Esophagus muscularis mucosa (tissue), 4 donors: ENCODE measurements around the gene SIRT5. TPM values are rescaled to one million over a fixed set of nuclear protein-coding genes. Genes with fewer than 3 reads are reported as not detected.
A peak's percentile ranks its signal among the peaks of the same experiment; 100 is the strongest.

Source experiments
- DNase-seq: peaks from one replicate; pipeline ENCODE4 v3.0.0-alpha.2; 2017; ENCODE audit errors: extremely low spot score
- H3K27ac ChIP-seq, 4 donors: fragments of 200-600 bp; sonication (generic); replicated peaks in 1 of 4; 1 replicate in 3 of 4; 2 replicates in 1 of 4; pipeline ENCODE4 v1.5.1; 2016 to 2019; ENCODE audit warnings: mild to moderate bottlenecking in 1 of 4
- H3K27me3 ChIP-seq, 4 donors: fragments of 200-600 bp; sonication (generic); one replicate each; pipeline versions ENCODE4 v1.5.1 to v1.6.0; 2016 to 2019
- H3K36me3 ChIP-seq, 4 donors: fragments of 200-600 bp; sonication (generic); one replicate each; pipeline ENCODE4 v1.5.1; 2016 to 2019
- H3K4me1 ChIP-seq, 4 donors: fragments of 200-600 bp; sonication (generic); one replicate each; pipeline ENCODE4 v1.5.1; 2016 to 2019
- H3K4me3 ChIP-seq, 4 donors: fragments of 200-600 bp; sonication (generic); 1 replicate in 2 of 4; 2 replicates in 2 of 4; pipeline ENCODE4 v1.5.1; 2016 to 2019; ENCODE audit warnings: mild to moderate bottlenecking in 4 of 4, moderate library complexity in 1 of 4
- H3K9me3 ChIP-seq, 4 donors: fragments of 200-600 bp; sonication (generic); 1 replicate in 3 of 4; 2 replicates in 1 of 4; pipeline ENCODE4 v1.5.1; 2016 to 2019
- EP300 ChIP-seq: sonication (generic); formaldehyde crosslinking; IDR thresholded peaks from one replicate; pipeline ENCODE4 v1.6.1; 2017; ENCODE audit warnings: antibody characterized with exemption
- POLR2A ChIP-seq: fragments of 450-650 bp; IDR thresholded peaks from one replicate; pipeline ENCODE4 v1.6.1; 2017; ENCODE audit warnings: antibody characterized with exemption, moderate library complexity, mild to moderate bottlenecking, low read depth
- POLR2AphosphoS5 ChIP-seq, 2 donors: sonication (generic); formaldehyde crosslinking; IDR thresholded peaks; one replicate each; pipeline ENCODE4 v1.6.1; 2017; ENCODE audit warnings: antibody characterized with exemption in 2 of 2
- WGBS: methylation state at CpG from one replicate; pipeline ENCODE4 v1.1.5; 2018; 5-methylcytosine and 5-hydroxymethylcytosine counted together
- intact Hi-C: fragments of 100-400 bp; cut with DNase I; formaldehyde crosslinking; loops from one replicate; pipeline ENCODE4 v1.15.1; 2023
- total RNA-seq, 4 donors: library from RNA; depleted of rRNA; stranded (reverse); fragments of >200 nt; gene quantifications; one replicate each; pipeline versions ENCODE4 v1.1.0 to v1.2.1, GENCODE V29; 2016
- TF ChIP-seq, protein P1 (sequence below), 3 experiments: fragments of 200-600 bp in 2 of 3; fragments of 450-650 bp in 1 of 3; sonication (generic) in 2 of 3; IDR thresholded peaks; one replicate each; pipeline ENCODE4 v1.5.1; 2017 to 2019; ENCODE audit warnings: antibody characterized with exemption in 3 of 3, mild to moderate bottlenecking in 2 of 3, moderate library complexity in 1 of 3

The SIRT5 gene
- total RNA-seq, 4 donors from 2014 or later: 7.8 to 14.5 (median 12.6) TPM

DNA sequence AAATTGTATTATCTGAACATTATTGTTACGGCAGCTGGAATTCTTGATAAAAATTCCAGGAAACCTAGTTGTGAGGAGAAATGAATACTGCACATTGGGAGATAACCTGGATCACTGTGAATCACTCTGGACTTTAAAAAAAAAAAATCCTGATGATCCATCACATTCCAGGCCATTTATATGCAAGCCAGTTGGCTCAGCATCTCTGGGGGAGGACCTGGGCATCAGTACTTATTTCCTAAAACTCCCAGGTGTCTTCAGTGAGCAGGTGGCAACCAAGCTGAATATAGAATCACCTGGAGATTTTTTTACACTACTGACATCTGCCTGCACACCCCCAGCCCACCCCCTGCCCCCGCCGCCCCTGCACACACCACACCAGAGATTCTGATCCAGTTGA lies 39.1 kb upstream of the SIRT5 start:
- WGBS: 96% methylated on average over 3 of the region's 3 CpGs
- no peaks in the 10 kb centered on the region for H3K27me3 ChIP-seq
- DNase-seq: no peak
- no peaks in the 10 kb centered on the region for H3K36me3 ChIP-seq
- TF ChIP-seq POLR2A: no peak
- TF ChIP-seq, protein P1, sequence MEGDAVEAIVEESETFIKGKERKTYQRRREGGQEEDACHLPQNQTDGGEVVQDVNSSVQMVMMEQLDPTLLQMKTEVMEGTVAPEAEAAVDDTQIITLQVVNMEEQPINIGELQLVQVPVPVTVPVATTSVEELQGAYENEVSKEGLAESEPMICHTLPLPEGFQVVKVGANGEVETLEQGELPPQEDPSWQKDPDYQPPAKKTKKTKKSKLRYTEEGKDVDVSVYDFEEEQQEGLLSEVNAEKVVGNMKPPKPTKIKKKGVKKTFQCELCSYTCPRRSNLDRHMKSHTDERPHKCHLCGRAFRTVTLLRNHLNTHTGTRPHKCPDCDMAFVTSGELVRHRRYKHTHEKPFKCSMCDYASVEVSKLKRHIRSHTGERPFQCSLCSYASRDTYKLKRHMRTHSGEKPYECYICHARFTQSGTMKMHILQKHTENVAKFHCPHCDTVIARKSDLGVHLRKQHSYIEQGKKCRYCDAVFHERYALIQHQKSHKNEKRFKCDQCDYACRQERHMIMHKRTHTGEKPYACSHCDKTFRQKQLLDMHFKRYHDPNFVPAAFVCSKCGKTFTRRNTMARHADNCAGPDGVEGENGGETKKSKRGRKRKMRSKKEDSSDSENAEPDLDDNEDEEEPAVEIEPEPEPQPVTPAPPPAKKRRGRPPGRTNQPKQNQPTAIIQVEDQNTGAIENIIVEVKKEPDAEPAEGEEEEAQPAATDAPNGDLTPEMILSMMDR (IDR thresholded peaks at IDR 0.05): no peak
- TF ChIP-seq POLR2AphosphoS5 (IDR thresholded peaks at IDR 0.05): no peak
- TF ChIP-seq EP300: no peak
- no peak overlapping the region for H3K27ac ChIP-seq
- peaks cover 0 to 20% (median 0%) of the 10 kb centered on the region in 4 donors for H3K4me1 ChIP-seq
- H3K4me3 ChIP-seq: no peak overlapping the region
- intact Hi-C loops: no loop called here
- H3K9me3 ChIP-seq: no peaks in the 10 kb centered on the region

DNA sequence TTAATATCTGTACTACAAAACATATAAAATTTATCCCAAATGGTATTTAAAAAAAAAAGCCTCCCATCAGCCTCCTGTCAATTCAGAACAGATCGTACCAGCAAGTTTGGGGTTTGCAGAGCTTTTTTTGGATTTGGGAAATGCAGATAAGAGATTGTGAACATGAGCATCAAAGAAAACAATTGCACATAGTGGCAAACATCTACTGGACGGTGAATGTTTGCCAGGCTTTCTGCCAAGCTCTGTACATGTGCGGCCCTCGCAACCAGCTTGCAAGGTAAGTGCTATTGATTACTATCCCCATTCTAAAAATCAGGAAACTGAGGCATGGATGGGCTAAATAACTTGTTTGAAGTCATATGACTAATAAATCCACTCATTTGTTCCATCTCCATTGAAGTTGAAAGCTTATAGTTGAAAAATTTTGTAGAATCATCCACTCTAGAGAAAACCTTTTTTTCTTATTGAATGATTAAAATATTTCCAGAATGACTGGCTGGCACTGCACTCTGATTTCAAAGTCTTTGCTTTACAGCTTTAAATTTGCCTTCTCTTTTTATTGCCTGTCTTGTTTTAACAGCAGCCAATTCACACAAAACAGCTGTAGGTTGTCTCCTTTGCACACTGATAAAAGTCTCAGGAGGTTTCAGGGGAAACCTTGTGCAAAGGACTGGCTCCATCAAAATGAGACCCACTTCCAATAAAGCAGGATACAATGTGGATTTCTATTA lies 37.4 kb upstream of the SIRT5 start:
- no peak overlapping the region for H3K27ac ChIP-seq
- no peaks in the 10 kb centered on the region for H3K36me3 ChIP-seq
- no peaks in the 10 kb centered on the region for H3K9me3 ChIP-seq
- intact Hi-C loops: no loop called here
- H3K4me1 ChIP-seq: peaks cover 0 to 20% (median 0%) of the 10 kb centered on the region in 4 donors
- 94% methylated on average over 4 of the region's 4 CpGs for WGBS
- TF ChIP-seq POLR2A: no peak
- no peaks in the 10 kb centered on the region for H3K27me3 ChIP-seq
- no peak for DNase-seq
- H3K4me3 ChIP-seq: no peak overlapping the region

DNA sequence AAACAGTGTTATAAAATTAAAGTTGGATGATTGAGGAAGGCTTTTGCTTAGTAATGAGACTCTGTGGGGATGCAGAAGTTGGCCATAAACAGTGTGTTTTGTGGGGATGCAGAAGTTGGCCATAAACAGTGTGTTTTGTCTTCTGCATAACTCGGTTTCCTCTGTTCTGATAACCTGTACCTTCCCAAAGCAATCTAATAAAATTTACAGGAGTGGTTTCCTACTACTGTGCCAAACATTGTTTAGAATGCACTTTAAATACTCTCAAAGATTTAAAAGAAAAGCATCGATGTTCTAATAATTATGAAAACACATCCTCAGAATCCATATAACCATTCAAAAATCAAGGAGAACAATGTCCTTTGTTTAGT lies 36.9 kb upstream of the SIRT5 start:
- TF ChIP-seq, protein P1 (IDR thresholded peaks at IDR 0.05): no peak
- TF ChIP-seq POLR2AphosphoS5 (IDR thresholded peaks at IDR 0.05): no peak
- TF ChIP-seq POLR2A: no peak
- TF ChIP-seq EP300: no peak
- H3K9me3 ChIP-seq: no peaks in the 10 kb centered on the region
- no peak overlapping the region for H3K27ac ChIP-seq
- no peak for DNase-seq
- 83% methylated on average over 2 of the region's 2 CpGs for WGBS
- no peaks in the 10 kb centered on the region for H3K27me3 ChIP-seq
- H3K4me3 ChIP-seq: no peak overlapping the region
- intact Hi-C loops: no loop called here
- peaks cover 0 to 20% (median 0%) of the 10 kb centered on the region in 4 donors for H3K4me1 ChIP-seq
- H3K36me3 ChIP-seq: no peaks in the 10 kb centered on the region

DNA sequence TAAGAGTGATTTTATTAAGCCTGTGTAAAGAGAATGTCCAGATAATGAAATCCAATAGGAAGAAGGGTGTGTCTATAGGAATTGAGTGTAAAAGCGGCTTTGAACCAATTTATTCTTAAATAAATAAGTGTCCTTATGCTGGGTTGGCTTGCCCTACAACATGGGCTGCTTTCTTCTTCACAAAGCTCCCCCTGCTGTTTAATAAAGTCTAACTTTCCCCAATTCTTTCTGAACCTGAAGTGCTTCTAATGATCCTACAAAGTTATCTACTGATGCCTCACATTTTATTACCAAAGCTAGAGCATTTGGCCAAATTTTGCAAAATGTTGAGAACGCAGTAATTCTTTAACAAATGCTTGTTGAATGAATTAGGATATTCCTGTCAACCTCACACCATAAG lies 36.3 kb upstream of the SIRT5 start:
- TF ChIP-seq, protein P1 (IDR thresholded peaks at IDR 0.05): peak; percentile 41 to 57 (median 46)
- no peak for TF ChIP-seq EP300
- WGBS: 46% methylated on average over 2 of the region's 2 CpGs
- no peak for DNase-seq
- H3K27me3 ChIP-seq: no peaks in the 10 kb centered on the region
- H3K9me3 ChIP-seq: no peaks in the 10 kb centered on the region
- H3K27ac ChIP-seq: no peak overlapping the region
- H3K4me3 ChIP-seq: no peak overlapping the region
- intact Hi-C loops: loop anchor here (1.0 kb wide), 1 partner anchor 202 kb away; no protein-coding TSS in a partner anchor
- H3K4me1 ChIP-seq: peaks cover 0 to 20% (median 0%) of the 10 kb centered on the region in 4 donors
- H3K36me3 ChIP-seq: no peaks in the 10 kb centered on the region

DNA sequence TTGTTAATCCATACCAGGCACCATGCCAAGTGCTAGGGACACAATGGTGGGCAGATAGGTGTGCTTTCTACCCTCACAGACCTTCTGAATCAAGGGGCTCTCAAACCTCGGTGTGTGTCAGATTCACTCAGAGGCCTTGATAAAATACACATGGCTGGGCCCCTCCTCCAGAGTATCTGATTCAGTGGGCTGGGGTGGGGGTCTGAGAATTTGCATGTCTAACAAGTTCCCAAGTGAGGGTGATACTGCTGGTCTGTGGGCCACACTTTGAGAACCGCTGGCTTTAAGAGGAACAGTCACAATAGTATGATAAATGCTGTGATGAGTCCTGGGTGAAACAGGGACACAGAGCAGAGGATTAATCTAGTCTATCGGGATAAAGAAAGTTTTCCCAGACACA lies 35.8 kb upstream of the SIRT5 start:
- no peak for TF ChIP-seq POLR2AphosphoS5 (IDR thresholded peaks at IDR 0.05)
- no peak for TF ChIP-seq EP300
- TF ChIP-seq, protein P1 (IDR thresholded peaks at IDR 0.05): no peak
- no peak for TF ChIP-seq POLR2A
- Histone ChIP-seq H3K27ac (no peak overlapping the region), H3K4me3 (no peak overlapping the region), H3K27me3 (no peaks in the 10 kb centered on the region), H3K9me3 (no peaks in the 10 kb centered on the region), H3K36me3 (no peaks in the 10 kb centered on the region), H3K4me1 (peaks cover 0 to 20% (median 0%) of the 10 kb centered on the region in 4 donors)
- DNase-seq: no peak
- 70% methylated on average over 3 of the region's 3 CpGs for WGBS
- intact Hi-C loops: loop anchor here (1.0 kb wide), 1 partner anchor 202 kb away; no protein-coding TSS in a partner anchor
